HCT116 (cell line): ENCODE data around the gene AGAP1. TPM values are rescaled to one million over a fixed set of nuclear protein-coding genes. Genes with fewer than 3 reads are reported as not detected.

Source experiments
- ATAC-seq: fragments of 200-7000 bp; cut with Tn5 transposase; 2 replicates; pipeline ENCODE4 v1.9.1; 2020; ENCODE audit warnings: mild to moderate bottlenecking, moderate library complexity
- BruUV-seq: library from RNA; stranded (reverse); fragments of 400-500 nt; replicated peaks from 2 replicates; lab custom pipeline; 2021; lab: Mats Ljungman, UMichigan
- CTCF ChIA-PET: fragments of 300-600 bp; sonication (Branson Sonifier 250); formaldehyde crosslinking; loops from one replicate; lab custom pipeline; 2021; ENCODE audit warnings: antibody characterized with exemption; lab: Charles Lee
- POLR2A ChIA-PET: fragments of 300-600, 350-600 bp; sonication (Branson Sonifier 250); formaldehyde crosslinking; loops from one replicate; lab custom pipeline; 2021; ENCODE audit warnings: antibody characterized with exemption; lab: Charles Lee
- RAD21 ChIA-PET, 2 experiments: fragments of 300-600 bp; sonication (Branson Sonifier 250); formaldehyde crosslinking; loops; one replicate each; lab custom pipeline; 2023; ENCODE audit warnings: low total read pairs in 2 of 2; ENCODE audit not compliant: uncharacterized antibody in 2 of 2, unreplicated experiment in 2 of 2, low non-redundant PET in 1 of 2; lab: Charles Lee
- DNase-seq: peaks from one replicate; pipeline ENCODE4 v3.0.0-alpha.2; 2010; ENCODE audit warnings: low read depth, low spot score
- H2AFZ ChIP-seq: fragments of 200-600 bp; shearing (Covaris generic), sonication (generic); 2 replicates; pipeline ENCODE4 v1.6.1; 2017; ENCODE audit warnings: low read depth, mixed run types, mixed read lengths, antibody characterized with exemption, low read length; ENCODE audit not compliant: poor library complexity, severe bottlenecking
- H3K27ac ChIP-seq: 2 replicates; pipeline ENCODE4 v1.5.1; 2012; ENCODE audit warnings: low read depth, low read length
- H3K27me3 ChIP-seq: fragments of 200-600 bp; sonication (generic); 2 replicates; pipeline ENCODE4 v1.6.1; 2016; ENCODE audit warnings: mixed run types, low read length, mixed read lengths; ENCODE audit not compliant: insufficient read depth
- H3K36me3 ChIP-seq, 2 experiments: fragments of 200-500 bp in 1 of 2; fragments of 200-600 bp in 1 of 2; sonication (Bioruptor generic) in 1 of 2; sonication (generic) in 1 of 2; 2 replicates each; pipeline versions ENCODE4 v1.5.1 to v1.6.1; 2014 to 2016; ENCODE audit warnings: low read length in 2 of 2, inconsistent platforms in 1 of 2, mixed read lengths in 1 of 2, mixed run types in 1 of 2; ENCODE audit not compliant: insufficient read depth in 2 of 2, control insufficient read depth in 1 of 2
- H3K4me1 ChIP-seq, 2 experiments: fragments of 200-600 bp in 1 of 2; sonication (generic) in 1 of 2; 2 replicates each; pipeline versions ENCODE4 v1.5.1 to v1.6.1; 2012 to 2017; ENCODE audit warnings: low read length in 2 of 2, inconsistent platforms in 1 of 2, mild to moderate bottlenecking in 1 of 2, mixed read lengths in 1 of 2, mixed run types in 1 of 2, moderate library complexity in 1 of 2; ENCODE audit not compliant: insufficient read depth in 2 of 2, control insufficient read depth in 1 of 2
- H3K4me2 ChIP-seq: fragments of 200-600 bp; sonication (generic); 2 replicates; pipeline ENCODE4 v1.6.1; 2017; ENCODE audit warnings: mixed run types, low read length, mixed read lengths
- H3K4me3 ChIP-seq, 2 experiments: fragments of 200-600 bp in 1 of 2; sonication (generic) in 1 of 2; replicated peaks in 1 of 2; 2 replicates each; pipeline ENCODE4 v1.5.1; 2011 to 2016; ENCODE audit warnings: low read length in 2 of 2, control low read depth in 1 of 2, low read depth in 1 of 2, mild to moderate bottlenecking in 1 of 2, mixed read lengths in 1 of 2, mixed run types in 1 of 2
- H3K79me2 ChIP-seq: fragments of 200-600 bp; sonication (generic); 2 replicates; pipeline ENCODE4 v1.6.1; 2017; ENCODE audit warnings: mild to moderate bottlenecking, mixed run types, low read length, moderate library complexity, mixed read lengths; ENCODE audit not compliant: insufficient read depth
- H3K9ac ChIP-seq: fragments of 200-600 bp; sonication (generic); 2 replicates; pipeline ENCODE4 v1.6.1; 2016; ENCODE audit warnings: low read length, mixed read lengths
- H3K9me2 ChIP-seq: fragments of 200-600 bp; sonication (generic), shearing (Covaris generic); 2 replicates; pipeline ENCODE4 v1.6.1; 2017; ENCODE audit warnings: mixed run types, mild to moderate bottlenecking, moderate library complexity; ENCODE audit not compliant: insufficient read depth
- H3K9me3 ChIP-seq, 2 experiments: fragments of 200-500 bp in 1 of 2; fragments of 200-600 bp in 1 of 2; sonication (Bioruptor generic) in 1 of 2; sonication (generic) in 1 of 2; 2 replicates each; pipeline ENCODE4 v1.6.1; 2014 to 2017; ENCODE audit warnings: low read length in 2 of 2, mixed read lengths in 2 of 2, inconsistent platforms in 1 of 2, low read depth in 1 of 2, mild to moderate bottlenecking in 1 of 2, mixed run types in 1 of 2, moderate library complexity in 1 of 2; ENCODE audit not compliant: control insufficient read depth in 1 of 2, insufficient read depth in 1 of 2
- H4K20me1 ChIP-seq: fragments of 200-600 bp; sonication (generic), shearing (Covaris generic); 2 replicates; pipeline ENCODE4 v1.6.1; 2017; ENCODE audit warnings: mixed run types, mild to moderate bottlenecking, moderate library complexity; ENCODE audit not compliant: insufficient read depth
- CEBPB ChIP-seq: IDR thresholded peaks from 2 replicates; pipeline ENCODE4 v1.6.1; 2012; ENCODE audit warnings: low read depth
- EGR1 ChIP-seq: IDR thresholded peaks from 2 replicates; pipeline ENCODE4 v1.6.1; 2012; ENCODE audit warnings: low read depth
- ELF1 ChIP-seq: IDR thresholded peaks from 2 replicates; pipeline ENCODE4 v1.6.1; 2012; ENCODE audit warnings: low read depth, borderline replicate concordance
- EZH2 ChIP-seq: fragments of 200-600 bp; sonication (generic); IDR thresholded peaks from 2 replicates; pipeline ENCODE4 v1.6.1; 2017; ENCODE audit warnings: antibody characterized with exemption, mixed run types
- EZH2phosphoT487 ChIP-seq: fragments of 200-600 bp; IDR thresholded peaks from 2 replicates; pipeline ENCODE4 v1.6.1; 2018; ENCODE audit warnings: antibody characterized with exemption, borderline replicate concordance
- FOSL1 ChIP-seq: IDR thresholded peaks from 2 replicates; pipeline ENCODE4 v1.6.1; 2012; ENCODE audit warnings: low read depth
- JUND ChIP-seq: IDR thresholded peaks from 2 replicates; pipeline ENCODE4 v1.6.1; 2012
- POLR2A ChIP-seq: IDR thresholded peaks from 2 replicates; pipeline ENCODE4 v1.7.0; 2011; ENCODE audit warnings: borderline replicate concordance; ENCODE audit not compliant: insufficient read depth, insufficient read length; ENCODE audit errors: extremely low read depth
- POLR2AphosphoS5 ChIP-seq: IDR thresholded peaks from 2 replicates; pipeline ENCODE4 v1.6.1; 2011; ENCODE audit warnings: mild to moderate bottlenecking, low read depth, low read length, moderate library complexity
- RAD21 ChIP-seq: IDR thresholded peaks from 2 replicates; pipeline ENCODE4 v1.6.1; 2012; ENCODE audit warnings: low read depth, mild to moderate bottlenecking
- SIN3A ChIP-seq: IDR thresholded peaks from 2 replicates; pipeline ENCODE4 v1.6.1; 2012; ENCODE audit warnings: low read depth
- SP1 ChIP-seq: IDR thresholded peaks from 2 replicates; pipeline ENCODE4 v1.6.1; 2012; ENCODE audit warnings: low read depth
- TCF7L2 ChIP-seq: IDR thresholded peaks from 2 replicates; pipeline ENCODE4 v1.7.0; 2011; ENCODE audit warnings: borderline replicate concordance, inconsistent platforms; ENCODE audit not compliant: insufficient read depth, insufficient read length; ENCODE audit errors: extremely low read depth
- YY1 ChIP-seq: IDR thresholded peaks from 2 replicates; pipeline ENCODE4 v1.6.1; 2011; ENCODE audit warnings: low read length, low read depth, moderate library complexity, mild to moderate bottlenecking; ENCODE audit not compliant: insufficient replicate concordance; ENCODE audit errors: extremely low read depth
- ZFX ChIP-seq: fragments of 450-650 bp; IDR thresholded peaks from 2 replicates; pipeline ENCODE4 v1.6.1; 2017
- ZNF274 ChIP-seq: fragments of 200-500 bp; sonication (Bioruptor generic); IDR thresholded peaks from 2 replicates; pipeline ENCODE4 v1.6.1; 2014; ENCODE audit warnings: mild to moderate bottlenecking, low read depth, low read length, inconsistent platforms
- intact Hi-C: fragments of 100-400 bp; cut with micrococcal nuclease; formaldehyde crosslinking; loops from 2 replicates; pipeline ENCODE4 v1.10.0; 2022
- total RNA-seq: library from RNA; stranded (reverse); gene quantifications from one replicate; pipeline ENCODE4 v1.2.1, GENCODE V29; 2021; ENCODE audit not compliant: unreplicated experiment
- TF ChIP-seq, protein P1 (sequence below): IDR thresholded peaks from 2 replicates; pipeline ENCODE4 v1.6.1; 2012; ENCODE audit warnings: low read depth
- TF ChIP-seq, protein P2 (sequence below): IDR thresholded peaks from 2 replicates; pipeline ENCODE4 v1.6.1; 2011; ENCODE audit warnings: mild to moderate bottlenecking, low read length, moderate library complexity; ENCODE audit not compliant: insufficient replicate concordance; ENCODE audit errors: extremely low read depth
- TF ChIP-seq, protein P3 (sequence below), 3 experiments: fragments of 200-600 bp in 1 of 3; sonication (generic) in 1 of 3; IDR thresholded peaks in 2 of 3; conservative IDR thresholded peaks in 1 of 3; 2 replicates each; pipeline ENCODE4 v1.5.1; 2012 to 2017; ENCODE audit warnings: low read depth in 2 of 3, low read length in 2 of 3, antibody characterized with exemption in 1 of 3, borderline replicate concordance in 1 of 3, control low read depth in 1 of 3, mild to moderate bottlenecking in 1 of 3, mixed read lengths in 1 of 3, mixed run types in 1 of 3, moderate library complexity in 1 of 3; ENCODE audit not compliant: insufficient read depth in 1 of 3
- TF ChIP-seq, protein P4 (sequence below): IDR thresholded peaks from 2 replicates; pipeline ENCODE4 v1.6.1; 2012

The AGAP1 gene
- total RNA-seq, 1 experiment from 2014 or later = 43.8 TPM

DNA sequence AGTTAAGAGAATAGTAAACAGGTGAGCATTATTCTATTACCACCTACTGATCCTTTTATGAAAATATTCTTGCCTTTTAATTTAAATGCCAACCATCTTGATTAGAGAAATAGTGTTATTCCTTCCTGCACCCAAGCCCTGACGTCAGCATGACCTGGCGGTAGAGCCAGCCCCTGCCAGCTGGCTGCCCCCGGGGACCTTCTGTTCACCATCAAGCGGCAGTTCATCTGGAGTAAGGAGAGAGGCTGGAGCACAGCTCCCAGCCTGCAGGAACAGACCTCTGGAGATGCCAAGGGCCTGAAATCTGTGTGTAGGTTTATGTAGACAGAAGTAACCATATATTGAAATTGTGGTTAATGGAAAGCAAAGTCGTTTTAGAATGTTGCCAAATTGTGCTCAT, 502.6 kb downstream of the AGAP1 start:
- TF ChIP-seq ZFX = no peak
- TF ChIP-seq YY1 = no peak
- no peak for TF ChIP-seq EGR1
- no peak for TF ChIP-seq SIN3A
- TF ChIP-seq POLR2A = no peak
- TF ChIP-seq, protein P1, sequence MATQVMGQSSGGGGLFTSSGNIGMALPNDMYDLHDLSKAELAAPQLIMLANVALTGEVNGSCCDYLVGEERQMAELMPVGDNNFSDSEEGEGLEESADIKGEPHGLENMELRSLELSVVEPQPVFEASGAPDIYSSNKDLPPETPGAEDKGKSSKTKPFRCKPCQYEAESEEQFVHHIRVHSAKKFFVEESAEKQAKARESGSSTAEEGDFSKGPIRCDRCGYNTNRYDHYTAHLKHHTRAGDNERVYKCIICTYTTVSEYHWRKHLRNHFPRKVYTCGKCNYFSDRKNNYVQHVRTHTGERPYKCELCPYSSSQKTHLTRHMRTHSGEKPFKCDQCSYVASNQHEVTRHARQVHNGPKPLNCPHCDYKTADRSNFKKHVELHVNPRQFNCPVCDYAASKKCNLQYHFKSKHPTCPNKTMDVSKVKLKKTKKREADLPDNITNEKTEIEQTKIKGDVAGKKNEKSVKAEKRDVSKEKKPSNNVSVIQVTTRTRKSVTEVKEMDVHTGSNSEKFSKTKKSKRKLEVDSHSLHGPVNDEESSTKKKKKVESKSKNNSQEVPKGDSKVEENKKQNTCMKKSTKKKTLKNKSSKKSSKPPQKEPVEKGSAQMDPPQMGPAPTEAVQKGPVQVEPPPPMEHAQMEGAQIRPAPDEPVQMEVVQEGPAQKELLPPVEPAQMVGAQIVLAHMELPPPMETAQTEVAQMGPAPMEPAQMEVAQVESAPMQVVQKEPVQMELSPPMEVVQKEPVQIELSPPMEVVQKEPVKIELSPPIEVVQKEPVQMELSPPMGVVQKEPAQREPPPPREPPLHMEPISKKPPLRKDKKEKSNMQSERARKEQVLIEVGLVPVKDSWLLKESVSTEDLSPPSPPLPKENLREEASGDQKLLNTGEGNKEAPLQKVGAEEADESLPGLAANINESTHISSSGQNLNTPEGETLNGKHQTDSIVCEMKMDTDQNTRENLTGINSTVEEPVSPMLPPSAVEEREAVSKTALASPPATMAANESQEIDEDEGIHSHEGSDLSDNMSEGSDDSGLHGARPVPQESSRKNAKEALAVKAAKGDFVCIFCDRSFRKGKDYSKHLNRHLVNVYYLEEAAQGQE = no peak
- TF ChIP-seq, protein P2, sequence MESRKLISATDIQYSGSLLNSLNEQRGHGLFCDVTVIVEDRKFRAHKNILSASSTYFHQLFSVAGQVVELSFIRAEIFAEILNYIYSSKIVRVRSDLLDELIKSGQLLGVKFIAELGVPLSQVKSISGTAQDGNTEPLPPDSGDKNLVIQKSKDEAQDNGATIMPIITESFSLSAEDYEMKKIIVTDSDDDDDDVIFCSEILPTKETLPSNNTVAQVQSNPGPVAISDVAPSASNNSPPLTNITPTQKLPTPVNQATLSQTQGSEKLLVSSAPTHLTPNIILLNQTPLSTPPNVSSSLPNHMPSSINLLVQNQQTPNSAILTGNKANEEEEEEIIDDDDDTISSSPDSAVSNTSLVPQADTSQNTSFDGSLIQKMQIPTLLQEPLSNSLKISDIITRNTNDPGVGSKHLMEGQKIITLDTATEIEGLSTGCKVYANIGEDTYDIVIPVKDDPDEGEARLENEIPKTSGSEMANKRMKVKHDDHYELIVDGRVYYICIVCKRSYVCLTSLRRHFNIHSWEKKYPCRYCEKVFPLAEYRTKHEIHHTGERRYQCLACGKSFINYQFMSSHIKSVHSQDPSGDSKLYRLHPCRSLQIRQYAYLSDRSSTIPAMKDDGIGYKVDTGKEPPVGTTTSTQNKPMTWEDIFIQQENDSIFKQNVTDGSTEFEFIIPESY = no peak
- TF ChIP-seq ZNF274 = no peak
- no peak for TF ChIP-seq SP1
- TF ChIP-seq, protein P3, sequence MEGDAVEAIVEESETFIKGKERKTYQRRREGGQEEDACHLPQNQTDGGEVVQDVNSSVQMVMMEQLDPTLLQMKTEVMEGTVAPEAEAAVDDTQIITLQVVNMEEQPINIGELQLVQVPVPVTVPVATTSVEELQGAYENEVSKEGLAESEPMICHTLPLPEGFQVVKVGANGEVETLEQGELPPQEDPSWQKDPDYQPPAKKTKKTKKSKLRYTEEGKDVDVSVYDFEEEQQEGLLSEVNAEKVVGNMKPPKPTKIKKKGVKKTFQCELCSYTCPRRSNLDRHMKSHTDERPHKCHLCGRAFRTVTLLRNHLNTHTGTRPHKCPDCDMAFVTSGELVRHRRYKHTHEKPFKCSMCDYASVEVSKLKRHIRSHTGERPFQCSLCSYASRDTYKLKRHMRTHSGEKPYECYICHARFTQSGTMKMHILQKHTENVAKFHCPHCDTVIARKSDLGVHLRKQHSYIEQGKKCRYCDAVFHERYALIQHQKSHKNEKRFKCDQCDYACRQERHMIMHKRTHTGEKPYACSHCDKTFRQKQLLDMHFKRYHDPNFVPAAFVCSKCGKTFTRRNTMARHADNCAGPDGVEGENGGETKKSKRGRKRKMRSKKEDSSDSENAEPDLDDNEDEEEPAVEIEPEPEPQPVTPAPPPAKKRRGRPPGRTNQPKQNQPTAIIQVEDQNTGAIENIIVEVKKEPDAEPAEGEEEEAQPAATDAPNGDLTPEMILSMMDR (IDR thresholded peaks at IDR 0.05 in 2 of 3, conservative IDR thresholded peaks at IDR 0.05 in 1 of 3; ENCODE audit: borderline replicate concordance in 1 of 3, insufficient read depth in 1 of 3, low read depth in 2 of 3, low read length in 2 of 3) = no peak
- TF ChIP-seq POLR2AphosphoS5 = no peak
- TF ChIP-seq EZH2phosphoT487 = no peak
- TF ChIP-seq, protein P4, sequence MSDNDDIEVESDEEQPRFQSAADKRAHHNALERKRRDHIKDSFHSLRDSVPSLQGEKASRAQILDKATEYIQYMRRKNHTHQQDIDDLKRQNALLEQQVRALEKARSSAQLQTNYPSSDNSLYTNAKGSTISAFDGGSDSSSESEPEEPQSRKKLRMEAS = no peak
- no peak for TF ChIP-seq TCF7L2
- no peak for TF ChIP-seq ELF1
- TF ChIP-seq RAD21 = no peak
- TF ChIP-seq CEBPB = no peak
- TF ChIP-seq EZH2 = no peak
- no peak for TF ChIP-seq JUND
- no peak for TF ChIP-seq FOSL1
- BruUV-seq = no TSS peak
- intact Hi-C loops = no loop called here

More for the DNA sequence above, 502.6 kb downstream of the AGAP1 start:
- Histone ChIP-seq H3K4me2 (no peak overlapping the region), H2AFZ (no peak overlapping the region), H3K9ac (no peak overlapping the region), H3K79me2 (peaks cover 5% of the 10 kb centered on the region; the same call in 1 of the 2 replicates), H3K36me3 (no peaks in the 10 kb centered on the region), H3K4me1 (no peaks in the 10 kb centered on the region), H4K20me1 (no peaks in the 10 kb centered on the region), H3K27ac (no peak overlapping the region), H3K9me3 (no peaks in the 10 kb centered on the region), H3K27me3 (no peaks in the 10 kb centered on the region), H3K4me3 (no peak overlapping the region), H3K9me2 (no peaks in the 10 kb centered on the region)
- no peak for DNase-seq
- CTCF ChIA-PET = no interaction called here
- RAD21 ChIA-PET = no interaction called here
- no peak for ATAC-seq
- POLR2A ChIA-PET = no interaction called here
